ENCODE data around the gene ICA1L. TPM values are rescaled to one million over a fixed set of nuclear protein-coding genes. Genes with fewer than 3 reads are reported as not detected.

ICA1L gene
- total and polyA plus RNA-seq, 2 experiments from 2014 or later = 3.8 to 5.4 TPM

DNA sequence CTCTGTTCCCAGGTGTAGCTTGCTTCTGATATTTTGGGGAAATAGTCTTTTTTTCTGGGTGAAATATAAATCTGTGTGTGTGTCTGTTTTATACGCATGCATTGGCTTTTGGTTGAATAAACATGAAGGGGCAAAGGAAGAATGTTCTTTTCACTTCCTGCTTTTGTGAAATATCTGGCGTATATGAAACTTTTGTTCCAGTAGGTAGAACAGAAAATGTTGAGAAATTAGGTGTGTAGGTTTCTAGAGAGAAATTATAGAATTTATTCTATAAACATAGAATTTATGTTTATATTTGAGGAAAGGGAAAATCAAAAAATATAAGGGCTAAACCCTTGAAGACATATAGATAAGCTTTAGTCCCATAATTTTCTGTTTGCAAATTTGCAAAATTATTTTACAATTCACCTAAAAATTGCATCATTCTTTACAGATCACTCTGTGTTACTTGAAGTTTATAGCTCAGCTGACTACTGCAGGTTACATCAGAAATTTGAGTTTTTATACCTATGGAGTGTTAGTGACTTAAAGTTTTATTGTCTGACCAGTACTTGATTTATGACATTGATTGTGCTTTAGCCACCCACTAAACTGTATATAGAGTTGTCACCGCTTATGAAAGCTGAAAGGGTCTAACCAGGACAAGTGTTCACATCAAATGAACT, 120.7 kb downstream of the ICA1L start:
- H4K20me1 ChIP-seq (ENCODE audit: insufficient read depth) = no peaks in the 10 kb centered on the region
- no peak overlapping the region for H3K9ac ChIP-seq
- DNase-seq = no peak
- no peaks in the 10 kb centered on the region for H3K36me3 ChIP-seq (ENCODE audit: low read depth)
- in situ Hi-C loops (cut with MboI) = no loop called here
- 96 to 98% methylated on average over 3 of the region's 3 CpGs for WGBS, 2 experiments (ENCODE audit: low coverage in 1 of 2, low lambda C conversion rate in 2 of 2, missing lambda C conversion rate in 2 of 2)
- H3K4me2 ChIP-seq (ENCODE audit: unreplicated experiment) = no peak overlapping the region
- H3K9me2 ChIP-seq (ENCODE audit: insufficient read depth) = no peaks in the 10 kb centered on the region
- no peak overlapping the region for H3K4me3 ChIP-seq
- no peaks in the 10 kb centered on the region for H3K79me2 ChIP-seq (ENCODE audit: insufficient read depth)
- H3K27me3 ChIP-seq (replicated peaks; ENCODE audit: insufficient read depth) = no peaks in the 10 kb centered on the region
- no peak overlapping the region for H3K27ac ChIP-seq
- TF ChIP-seq EZH2phosphoT487 (IDR thresholded peaks at IDR 0.05; ENCODE audit: insufficient read depth, low read depth) = no peak
- no peak for TF ChIP-seq EZH2 (IDR thresholded peaks at IDR 0.05; ENCODE audit: insufficient read depth, poor library complexity, severe bottlenecking)
- H3K4me1 ChIP-seq (ENCODE audit: insufficient read depth) = no peaks in the 10 kb centered on the region
- no peaks in the 10 kb centered on the region for H3F3A ChIP-seq (ENCODE audit: insufficient read depth)
- no peak overlapping the region for H2AFZ ChIP-seq
- no peaks in the 10 kb centered on the region for H3K9me3 ChIP-seq (ENCODE audit: low read depth)

GRCh38 chr2:202749477-202749876, 122.1 kb downstream of the ICA1L start:
- 55 to 56% methylated on average over 2 of the region's 2 CpGs for WGBS, 2 experiments (ENCODE audit: low coverage in 1 of 2, low lambda C conversion rate in 2 of 2, missing lambda C conversion rate in 2 of 2)
- no peaks in the 10 kb centered on the region for H3K9me2 ChIP-seq (ENCODE audit: insufficient read depth)
- H2AFZ ChIP-seq = no peak overlapping the region
- no peak overlapping the region for H3K9ac ChIP-seq
- no peak overlapping the region for H3K27ac ChIP-seq
- H3K4me2 ChIP-seq (ENCODE audit: unreplicated experiment) = no peak overlapping the region
- in situ Hi-C loops (cut with MboI) = no loop called here
- H3K4me1 ChIP-seq (ENCODE audit: insufficient read depth) = no peaks in the 10 kb centered on the region
- H3K9me3 ChIP-seq (ENCODE audit: low read depth) = no peaks in the 10 kb centered on the region
- no peak overlapping the region for H3K4me3 ChIP-seq
- no peaks in the 10 kb centered on the region for H4K20me1 ChIP-seq (ENCODE audit: insufficient read depth)
- no peaks in the 10 kb centered on the region for H3K36me3 ChIP-seq (ENCODE audit: low read depth)
- no peak for DNase-seq
- no peaks in the 10 kb centered on the region for H3F3A ChIP-seq (ENCODE audit: insufficient read depth)
- no peaks in the 10 kb centered on the region for H3K27me3 ChIP-seq (replicated peaks; ENCODE audit: insufficient read depth)
- TF ChIP-seq EZH2phosphoT487 (IDR thresholded peaks at IDR 0.05; ENCODE audit: insufficient read depth, low read depth) (no peak), EZH2 (IDR thresholded peaks at IDR 0.05; ENCODE audit: insufficient read depth, poor library complexity, severe bottlenecking) (no peak)
- no peaks in the 10 kb centered on the region for H3K79me2 ChIP-seq (ENCODE audit: insufficient read depth)

- no peak overlapping the region for H3K4me2 ChIP-seq (ENCODE audit: unreplicated experiment)
- no peaks in the 10 kb centered on the region for H3F3A ChIP-seq (ENCODE audit: insufficient read depth)
- 69 to 90% methylated on average over 1 of the region's 1 CpG for WGBS, 2 experiments (ENCODE audit: low coverage in 1 of 2, low lambda C conversion rate in 2 of 2, missing lambda C conversion rate in 2 of 2)
- H3K4me3 ChIP-seq = no peak overlapping the region
- no peaks in the 10 kb centered on the region for H3K79me2 ChIP-seq (ENCODE audit: insufficient read depth)
- H3K27ac ChIP-seq = no peak overlapping the region
- H3K9me2 ChIP-seq (ENCODE audit: insufficient read depth) = no peaks in the 10 kb centered on the region
- in situ Hi-C loops (cut with MboI) = no loop called here
- no peaks in the 10 kb centered on the region for H3K27me3 ChIP-seq (replicated peaks; ENCODE audit: insufficient read depth)
- H4K20me1 ChIP-seq (ENCODE audit: insufficient read depth) = no peaks in the 10 kb centered on the region
- H2AFZ ChIP-seq = no peak overlapping the region
- TF ChIP-seq EZH2phosphoT487 (IDR thresholded peaks at IDR 0.05; ENCODE audit: insufficient read depth, low read depth) = no peak
- TF ChIP-seq EZH2 (IDR thresholded peaks at IDR 0.05; ENCODE audit: insufficient read depth, poor library complexity, severe bottlenecking) = no peak
- H3K9ac ChIP-seq = no peak overlapping the region
- DNase-seq = no peak
- no peaks in the 10 kb centered on the region for H3K4me1 ChIP-seq (ENCODE audit: insufficient read depth)
- no peaks in the 10 kb centered on the region for H3K9me3 ChIP-seq (ENCODE audit: low read depth)
- no peaks in the 10 kb centered on the region for H3K36me3 ChIP-seq (ENCODE audit: low read depth)
These were observed 128.0 kb downstream of the ICA1L start for GRCh38 chr2:202743613-202744012.

DNA sequence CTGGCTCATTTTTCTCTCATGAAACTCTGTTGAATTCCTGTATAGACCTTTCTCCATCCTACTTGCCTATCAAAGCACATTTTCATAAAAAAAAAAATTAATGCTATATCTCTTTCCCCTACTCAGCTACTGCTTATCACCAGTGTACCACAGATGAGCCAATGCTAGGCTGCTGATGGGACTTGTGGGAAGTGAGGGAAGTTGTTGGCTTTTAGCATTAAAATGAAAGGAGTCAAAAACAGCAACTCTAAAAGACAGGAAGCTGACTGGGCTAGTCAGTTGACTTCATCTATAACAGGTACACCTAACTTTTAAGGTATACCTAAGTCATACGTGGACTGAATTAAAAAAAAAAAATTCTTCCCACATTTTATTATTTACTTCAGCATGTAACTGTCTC, 134.7 kb downstream of the ICA1L start:
- H3K27me3 ChIP-seq (replicated peaks; ENCODE audit: insufficient read depth) = no peaks in the 10 kb centered on the region
- H3F3A ChIP-seq (ENCODE audit: insufficient read depth) = no peaks in the 10 kb centered on the region
- no peak for TF ChIP-seq EZH2 (IDR thresholded peaks at IDR 0.05; ENCODE audit: insufficient read depth, poor library complexity, severe bottlenecking)
- TF ChIP-seq EZH2phosphoT487 (IDR thresholded peaks at IDR 0.05; ENCODE audit: insufficient read depth, low read depth) = no peak
- H3K36me3 ChIP-seq (ENCODE audit: low read depth) = no peaks in the 10 kb centered on the region
- DNase-seq = no peak
- no peaks in the 10 kb centered on the region for H3K4me1 ChIP-seq (ENCODE audit: insufficient read depth)
- no peaks in the 10 kb centered on the region for H3K9me2 ChIP-seq (ENCODE audit: insufficient read depth)
- H4K20me1 ChIP-seq (ENCODE audit: insufficient read depth) = no peaks in the 10 kb centered on the region
- H3K4me2 ChIP-seq (ENCODE audit: unreplicated experiment) = no peak overlapping the region
- no peaks in the 10 kb centered on the region for H3K79me2 ChIP-seq (ENCODE audit: insufficient read depth)
- 86 to 93% methylated on average over 1 of the region's 1 CpG for WGBS, 2 experiments (ENCODE audit: low coverage in 1 of 2, low lambda C conversion rate in 2 of 2, missing lambda C conversion rate in 2 of 2)
- in situ Hi-C loops (cut with MboI) = no loop called here
- no peak overlapping the region for H3K27ac ChIP-seq
- H3K9ac ChIP-seq = no peak overlapping the region
- H3K9me3 ChIP-seq (ENCODE audit: low read depth) = no peaks in the 10 kb centered on the region
- H2AFZ ChIP-seq = no peak overlapping the region
- no peak overlapping the region for H3K4me3 ChIP-seq
